ENCODE data around the gene CYLD. TPM values are rescaled to one million over a fixed set of nuclear protein-coding genes. Genes with fewer than 3 reads are reported as not detected.

CYLD gene
- total and polyA plus RNA-seq, 12 donors, result 10.3 to 61.7 (median 37.1) TPM

GRCh38 chr16:50717091-50717490 lies 24.8 kb upstream of the CYLD start:
- Histone ChIP-seq H3K4me1 (peaks cover 0 to 48% (median 0%) of the 10 kb centered on the region in 9 donors), H3K27me3 (peaks cover 0 to 5% (median 0%) of the 10 kb centered on the region in 7 donors), H3K36me3 (peaks cover 0 to 10% (median 0%) of the 10 kb centered on the region in 9 donors), H3K4me3 (no peak overlapping the region), H3K9me3 (no peaks in the 10 kb centered on the region), H3K27ac (no peak overlapping the region)
- no peak for TF ChIP-seq CTCF (IDR thresholded peaks at IDR 0.05)
- DNase-seq (no peak), ATAC-seq (no peak)
- intact Hi-C loops (cut with DNase I), result no loop called here
- WGBS, 2 donors, result 75 to 78% methylated on average over 4 of the region's 4 CpGs

- 84 to 94% methylated on average over 5 of the region's 5 CpGs for WGBS, 2 donors
- Histone ChIP-seq H3K9me3 (no peaks in the 10 kb centered on the region), H3K36me3 (peaks cover 0 to 13% (median 0%) of the 10 kb centered on the region in 9 donors), H3K4me1 (peaks cover 0 to 44% (median 0%) of the 10 kb centered on the region in 9 donors), H3K4me3 (no peak overlapping the region), H3K27ac (no peak overlapping the region), H3K27me3 (peaks cover 0 to 5% (median 0%) of the 10 kb centered on the region in 7 donors)
- ATAC-seq (no peak), DNase-seq (no peak)
- TF ChIP-seq CTCF (IDR thresholded peaks at IDR 0.05), result no peak
- intact Hi-C loops (cut with DNase I), result no loop called here
These were observed 24.4 kb upstream of the CYLD start for GRCh38 chr16:50717494-50717893.

- no peak for TF ChIP-seq CTCF (IDR thresholded peaks at IDR 0.05)
- H3K9me3 ChIP-seq, result no peaks in the 10 kb centered on the region
- H3K27me3 ChIP-seq, result peaks cover 0 to 5% (median 0%) of the 10 kb centered on the region in 7 donors
- no peak overlapping the region for H3K4me3 ChIP-seq
- DNase-seq, result no peak
- 64 to 65% methylated on average over 16 of the region's 16 CpGs for WGBS, 2 donors
- peaks cover 0 to 19% (median 0%) of the 10 kb centered on the region in 9 donors for H3K36me3 ChIP-seq
- intact Hi-C loops (cut with DNase I), result no loop called here
- no peak overlapping the region for H3K27ac ChIP-seq
- H3K4me1 ChIP-seq, result peaks cover 0 to 37% (median 0%) of the 10 kb centered on the region in 9 donors
- no peak for ATAC-seq
These were observed 23.7 kb upstream of the CYLD start for GRCh38 chr16:50718061-50718760.

GRCh38 chr16:50718761-50719400 lies 23.0 kb upstream of the CYLD start:
- whole genome bisulfite sequencing, 2 donors, result 77 to 83% methylated on average over 9 of the region's 9 CpGs
- Histone ChIP-seq H3K27me3 (peaks cover 0 to 5% (median 0%) of the 10 kb centered on the region in 7 donors), H3K4me1 (peaks cover 0 to 30% (median 0%) of the 10 kb centered on the region in 9 donors), H3K27ac (no peak overlapping the region), H3K4me3 (no peak overlapping the region), H3K9me3 (peaks cover 0 to under 1% (median 0%) of the 10 kb centered on the region in 11 donors), H3K36me3 (peaks cover 0 to 26% (median 0%) of the 10 kb centered on the region in 9 donors)
- DNase-seq (no peak), ATAC-seq (no peak)
- TF ChIP-seq CTCF (IDR thresholded peaks at IDR 0.05), result no peak
- intact Hi-C loops (cut with DNase I), result no loop called here
